ENCODE measurements around the gene ZNF79.
A peak's percentile ranks its signal among the peaks of the same experiment; 100 is the strongest.
"Not testable (repeated sequence)": the region's sequence is repeated elsewhere in the genome, so short reads cannot be mapped to it uniquely, and the experiment has no call there.

ZNF79 gene

DNA sequence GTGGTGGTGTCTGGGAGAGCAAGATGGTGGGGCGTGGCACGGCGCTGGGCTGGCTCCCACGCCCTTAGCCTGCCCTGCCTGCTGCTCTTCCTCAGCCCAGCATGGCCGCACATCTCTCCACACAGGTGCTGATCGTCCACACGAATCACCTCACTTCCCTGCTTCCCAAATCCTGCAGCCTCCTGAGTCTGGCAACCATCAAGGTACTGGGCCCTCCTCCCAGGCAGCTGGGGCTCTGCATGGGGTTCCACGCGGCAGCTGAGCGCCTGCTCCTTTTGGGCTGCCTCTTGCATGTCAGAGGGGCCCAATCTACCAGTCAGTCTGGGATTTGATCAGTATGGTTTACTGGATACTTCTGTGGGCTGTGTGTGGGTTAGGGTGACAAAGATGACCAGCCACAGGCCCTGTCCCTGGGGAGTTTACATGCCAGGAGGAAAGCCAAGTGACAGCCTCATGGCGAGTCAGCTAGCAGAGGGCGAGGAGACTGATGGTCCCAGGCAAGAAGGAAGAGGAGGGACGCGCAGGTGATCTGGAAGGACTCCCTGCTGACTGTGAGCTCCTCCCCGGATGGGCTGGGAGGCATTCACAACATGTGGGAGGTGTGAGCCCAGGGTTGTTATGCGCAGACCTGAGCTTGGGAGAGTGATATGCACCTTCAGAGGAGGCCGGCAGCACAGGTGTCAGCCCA is 33.2 kb downstream of the ZNF79 start:
- DNase-seq (ENCODE audit: low spot score), result no peak

DNA sequence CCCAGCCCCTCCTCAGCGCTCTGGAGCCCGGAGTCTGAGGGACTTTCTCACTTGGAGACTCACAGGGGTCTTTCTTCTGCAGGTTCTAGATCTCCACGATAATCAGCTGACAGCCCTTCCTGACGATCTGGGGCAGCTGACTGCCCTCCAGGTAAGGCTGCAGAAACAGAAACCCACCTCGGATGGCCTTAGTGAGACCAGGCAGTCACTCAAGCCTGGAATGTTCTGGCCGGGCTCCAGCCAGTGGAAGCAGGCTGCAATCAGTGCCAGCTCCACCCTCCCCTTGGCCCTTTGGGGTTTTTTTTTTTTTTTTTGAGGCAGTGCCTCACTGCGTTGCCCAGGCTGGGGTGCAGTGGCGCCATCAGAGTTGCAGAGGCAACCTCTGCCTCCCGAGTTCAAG is 34.7 kb downstream of the ZNF79 start:
- no peak for DNase-seq (ENCODE audit: low spot score)

DNA sequence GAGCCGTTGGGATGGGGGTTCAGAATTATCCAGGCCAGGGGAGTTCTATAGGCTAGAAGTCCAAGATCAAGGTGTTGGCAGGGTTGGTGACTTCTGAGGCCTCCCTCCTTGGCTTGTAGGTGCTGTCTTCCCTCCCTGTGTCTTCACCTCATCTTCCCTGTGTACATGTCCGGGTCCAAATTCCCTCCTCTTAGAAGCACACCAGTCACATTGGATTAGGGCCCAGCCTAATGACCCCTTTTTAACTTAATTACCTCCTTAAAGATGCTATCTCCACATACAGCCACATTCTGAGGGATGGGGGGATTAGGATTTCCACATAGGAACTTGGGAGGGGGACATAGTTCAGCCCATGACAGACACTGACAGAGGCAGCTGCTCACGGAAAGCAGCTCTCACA is 39.2 kb downstream of the ZNF79 start:
- DNase-seq (ENCODE audit: low spot score), result no peak

DNA sequence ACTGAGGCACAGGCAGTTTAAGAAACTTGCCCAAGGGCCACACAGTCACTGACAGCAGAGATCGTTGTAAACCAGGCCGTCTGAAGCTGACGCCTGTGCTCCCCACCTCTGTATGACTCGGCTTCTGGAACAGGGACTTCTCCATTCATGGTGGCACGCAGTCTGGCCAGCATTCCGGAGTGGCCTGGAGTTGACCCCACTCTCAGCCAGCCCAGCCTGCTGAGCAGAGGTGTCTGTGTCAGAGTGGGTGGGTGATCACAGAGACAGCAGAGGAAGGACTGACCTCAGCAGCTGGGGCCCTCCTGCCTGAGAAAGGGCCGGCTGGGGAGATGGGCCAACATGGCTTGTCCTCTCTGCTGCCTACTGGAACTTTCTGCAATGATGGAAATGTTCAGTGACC is 39.7 kb downstream of the ZNF79 start:
- DNase-seq (ENCODE audit: low spot score), result peak; percentile 27

DNA sequence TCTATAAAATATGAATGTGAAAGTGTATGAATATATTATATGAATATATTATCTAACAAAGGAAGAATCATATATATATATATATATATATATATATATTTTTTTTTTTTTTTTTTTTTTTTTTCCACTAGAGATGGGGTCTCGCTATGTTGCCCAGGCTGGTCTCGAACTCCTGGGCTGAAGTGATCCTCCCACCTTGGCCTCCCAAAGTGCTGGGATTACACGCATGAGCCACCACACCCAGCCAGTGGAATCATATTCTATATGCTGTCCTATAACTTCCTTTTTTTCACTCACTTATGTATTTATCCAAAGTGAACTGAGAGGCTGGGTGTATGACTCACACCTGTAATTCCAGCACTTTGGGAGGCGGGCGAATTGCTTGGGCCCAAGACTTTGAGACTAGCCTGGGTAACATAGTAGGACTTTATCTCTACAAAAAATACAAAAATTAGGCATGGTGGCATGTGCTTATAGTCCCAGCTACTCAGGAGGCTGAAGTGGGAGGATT is 42.3 kb downstream of the ZNF79 start:
- not testable (repeated sequence) for DNase-seq (ENCODE audit: low spot score)

DNA sequence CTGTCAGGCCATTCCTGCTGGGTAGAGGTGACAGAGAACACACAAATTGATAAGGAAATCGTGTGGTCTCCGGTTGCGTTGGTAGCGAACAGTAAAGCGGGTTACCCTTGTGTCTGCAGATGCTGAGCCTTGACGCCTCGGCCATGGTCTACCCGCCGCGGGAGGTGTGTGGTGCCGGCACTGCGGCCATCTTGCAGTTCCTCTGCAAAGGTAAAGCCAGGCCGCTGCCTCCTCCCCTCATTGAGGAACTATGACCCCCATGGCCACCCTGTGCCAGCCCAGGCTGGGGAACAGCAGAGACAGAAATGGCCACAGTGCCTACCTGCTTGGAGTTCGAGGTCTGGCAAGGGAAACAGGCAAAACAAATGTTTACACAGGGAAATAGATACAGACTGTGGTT is 43.4 kb downstream of the ZNF79 start:
- no peak for DNase-seq (ENCODE audit: low spot score)

DNA sequence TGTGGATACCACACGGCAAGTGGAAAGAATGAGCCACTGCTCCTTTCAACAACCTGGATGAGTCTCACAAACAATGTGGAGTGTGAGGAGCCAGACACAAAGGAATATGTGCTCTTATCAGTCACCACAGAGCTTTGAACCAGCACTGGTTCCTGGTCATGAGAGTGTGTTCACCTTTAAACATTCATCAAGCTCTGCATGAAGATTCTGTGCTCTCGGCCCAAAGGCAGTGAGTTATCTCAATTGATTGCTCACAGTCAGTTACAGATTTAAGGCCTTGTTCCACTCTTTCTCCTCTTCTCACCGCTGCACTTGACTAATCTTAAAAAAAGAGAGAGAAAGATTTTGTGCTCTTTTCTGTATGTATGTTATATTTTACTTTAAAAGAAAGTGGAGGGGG is 46.5 kb downstream of the ZNF79 start:
- DNase-seq (ENCODE audit: low spot score), result no peak

DNA sequence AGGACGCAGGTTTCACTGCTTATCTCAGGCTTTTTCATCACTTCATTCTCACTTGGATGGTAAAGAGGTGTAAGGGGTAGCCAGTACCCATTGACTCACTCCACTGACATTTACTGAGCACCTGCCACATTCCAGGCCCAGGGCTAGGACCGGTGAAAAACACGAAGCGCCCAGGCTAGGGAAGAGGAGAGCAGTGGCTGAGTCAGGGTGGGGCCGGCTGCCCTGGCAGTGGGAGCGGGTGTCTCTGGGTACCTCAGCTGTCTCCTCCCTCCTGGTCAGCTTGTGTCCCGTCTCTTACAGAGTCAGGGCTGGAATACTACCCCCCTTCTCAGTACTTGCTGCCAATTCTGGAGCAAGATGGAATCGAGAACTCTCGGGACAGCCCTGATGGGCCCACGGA is 49.3 kb downstream of the ZNF79 start:
- DNase-seq (ENCODE audit: low spot score), result no peak

DNA sequence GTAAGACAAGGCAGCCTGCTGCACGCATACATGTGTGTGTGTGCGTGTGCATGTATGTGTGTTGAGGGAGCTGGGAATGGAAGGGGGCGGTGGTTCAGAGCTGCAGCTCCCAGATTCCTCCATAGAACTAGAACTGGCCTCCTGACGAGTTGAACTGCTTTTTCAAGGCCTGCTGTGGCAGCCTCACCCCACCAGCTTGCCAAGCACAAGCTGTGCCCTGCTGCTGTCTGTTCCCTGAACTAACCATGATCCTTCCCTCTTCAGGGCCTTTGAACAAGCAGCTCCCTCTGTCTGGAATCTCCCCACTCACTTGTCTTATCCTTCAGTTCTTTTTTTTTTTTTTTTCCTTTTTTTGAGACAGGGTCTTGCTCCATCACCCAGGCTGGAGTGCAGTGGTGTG is 49.8 kb downstream of the ZNF79 start:
- DNase-seq (ENCODE audit: low spot score), result no peak

DNA sequence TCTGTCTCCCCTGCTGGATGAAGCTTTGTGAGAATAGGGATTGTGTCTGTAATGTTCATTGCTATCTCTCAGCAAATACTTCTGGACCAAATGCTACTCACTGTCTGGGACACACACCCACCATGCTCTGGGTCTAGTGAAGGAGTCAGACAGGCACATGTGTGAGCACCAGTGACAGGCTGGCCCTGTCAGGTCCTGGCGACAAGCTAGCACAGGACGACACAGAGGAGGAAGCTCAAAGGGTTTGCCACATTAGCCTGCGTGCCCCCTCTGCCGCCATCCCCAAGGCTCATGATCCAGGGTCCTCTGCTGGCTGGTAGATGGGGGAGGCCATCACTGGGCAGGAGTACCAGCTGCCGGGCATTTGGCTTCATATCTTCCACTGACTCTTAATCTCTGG is 50.4 kb downstream of the ZNF79 start:
- no peak for DNase-seq (ENCODE audit: low spot score)

DNA sequence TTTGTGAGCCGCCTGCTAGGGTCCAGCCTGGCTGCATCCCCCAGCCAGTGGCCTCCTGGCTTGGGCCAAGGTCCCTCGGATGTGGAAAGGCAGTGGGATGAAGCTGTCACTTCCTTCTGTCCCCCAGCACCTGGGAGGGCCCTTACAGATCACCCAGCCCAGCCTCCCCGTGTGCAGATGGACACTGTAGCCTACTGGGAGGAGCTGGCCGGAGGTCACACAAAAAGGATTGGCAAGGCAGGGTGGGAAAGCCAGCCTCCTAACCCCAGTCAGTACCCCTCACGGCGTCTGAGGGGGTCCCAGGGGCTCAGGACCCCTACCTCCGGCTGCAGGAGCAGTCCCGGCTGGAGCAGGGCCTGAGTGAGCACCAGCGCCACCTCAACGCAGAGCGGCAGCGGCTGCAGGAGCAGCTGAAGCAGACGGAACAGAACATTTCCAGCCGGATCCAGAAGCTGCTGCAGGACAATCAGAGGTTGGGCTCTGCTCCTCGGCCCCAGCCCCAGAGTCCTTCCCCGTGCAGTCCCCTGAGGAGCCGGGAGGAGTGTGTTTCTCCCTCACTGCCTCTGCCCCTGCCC is 55.4 kb downstream of the ZNF79 start:
- DNase-seq (ENCODE audit: low spot score), result no peak

DNA sequence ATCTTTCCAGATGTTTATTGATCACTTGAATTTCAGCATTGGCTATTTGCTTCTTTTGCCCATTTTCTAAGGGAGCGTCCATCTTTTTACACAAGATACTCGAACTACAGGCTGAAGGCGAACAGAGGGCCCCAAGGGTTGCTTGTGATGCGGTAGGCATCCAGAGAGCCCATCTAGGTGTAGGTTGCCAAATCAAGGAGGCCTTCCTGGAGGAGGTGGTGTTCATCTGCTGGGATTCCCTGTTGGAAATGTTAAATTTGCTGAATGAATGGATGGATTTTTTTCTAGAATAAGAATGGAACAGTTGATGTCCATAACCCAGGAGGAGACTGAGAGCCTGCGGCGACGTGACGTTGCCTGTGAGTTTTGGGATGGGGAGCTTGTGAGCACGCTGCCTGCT is 58.5 kb downstream of the ZNF79 start:
- no peak for DNase-seq (ENCODE audit: low spot score)

DNA sequence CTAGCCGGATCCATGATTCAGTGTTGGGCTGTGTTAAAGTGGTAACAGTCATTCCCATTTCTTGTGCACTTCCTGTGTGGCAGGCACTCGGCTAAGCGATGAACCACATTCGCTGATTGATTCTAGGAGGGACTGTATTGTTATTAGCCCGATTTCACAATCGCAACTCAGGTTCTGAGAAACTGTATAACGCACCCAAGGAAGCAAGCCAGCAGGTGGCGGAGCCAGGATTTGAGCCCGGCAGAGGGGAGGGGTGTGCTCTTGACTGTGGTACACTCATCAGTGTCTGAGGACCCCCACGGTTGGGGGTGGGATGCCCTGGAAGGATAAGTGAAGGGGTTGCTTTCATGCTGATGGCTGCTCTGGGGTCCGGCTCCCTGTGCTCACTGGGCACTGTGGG is 61.8 kb downstream of the ZNF79 start:
- no peak for DNase-seq (ENCODE audit: low spot score)

DNA sequence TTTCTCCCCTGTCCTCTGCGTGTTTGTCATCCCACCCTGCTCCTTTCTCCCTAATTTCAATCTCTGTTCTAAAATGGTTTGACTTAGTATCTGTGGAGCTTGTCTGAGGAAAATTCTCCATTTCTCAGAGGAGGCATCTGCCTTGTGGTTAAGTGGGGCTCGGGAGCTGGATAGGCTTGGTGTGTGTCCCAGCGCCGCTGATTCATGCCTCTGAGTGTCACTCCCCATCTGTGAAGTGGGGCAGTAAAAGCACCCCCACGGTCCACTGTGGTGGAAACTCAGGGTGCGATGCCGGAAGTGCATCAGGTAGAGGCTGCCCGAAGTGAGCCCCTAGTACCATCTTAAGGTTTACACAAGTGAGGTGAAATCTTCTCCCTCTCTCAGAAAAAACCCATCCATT is 64.8 kb downstream of the ZNF79 start:
- no peak for DNase-seq (ENCODE audit: low spot score)

DNA sequence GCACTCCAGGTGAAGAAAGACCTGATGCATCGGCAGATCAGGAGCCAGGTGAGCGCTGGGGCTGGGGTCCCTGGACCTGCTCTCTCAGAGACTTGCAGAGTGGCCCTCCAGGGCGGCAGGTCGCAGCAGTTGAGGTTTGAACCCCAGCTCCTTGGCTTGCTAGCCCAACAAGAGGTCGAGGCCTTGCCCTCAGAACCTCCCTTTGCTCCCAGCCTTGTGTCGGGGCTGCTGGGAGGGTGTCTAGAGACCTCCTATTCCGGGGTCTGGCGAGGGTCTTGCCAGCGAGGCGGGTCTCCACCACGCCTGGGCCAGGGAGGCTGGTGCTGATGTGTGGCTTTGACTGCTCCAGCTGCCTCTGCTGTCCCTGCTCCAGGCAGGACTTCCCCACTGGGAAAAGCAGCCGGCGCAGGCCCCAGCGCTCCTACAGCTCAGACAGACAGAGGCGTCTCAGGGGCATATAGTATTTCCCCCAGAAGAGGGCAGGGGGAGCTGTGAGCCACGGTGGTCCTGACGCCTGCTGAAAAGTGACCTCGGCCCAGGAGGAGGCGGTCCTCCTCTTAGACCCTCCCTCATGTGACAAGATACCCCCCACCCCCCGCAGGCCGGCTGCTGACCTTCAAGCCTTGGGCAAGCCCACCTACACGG is 65.4 kb downstream of the ZNF79 start:
- no peak for DNase-seq (ENCODE audit: low spot score)

DNA sequence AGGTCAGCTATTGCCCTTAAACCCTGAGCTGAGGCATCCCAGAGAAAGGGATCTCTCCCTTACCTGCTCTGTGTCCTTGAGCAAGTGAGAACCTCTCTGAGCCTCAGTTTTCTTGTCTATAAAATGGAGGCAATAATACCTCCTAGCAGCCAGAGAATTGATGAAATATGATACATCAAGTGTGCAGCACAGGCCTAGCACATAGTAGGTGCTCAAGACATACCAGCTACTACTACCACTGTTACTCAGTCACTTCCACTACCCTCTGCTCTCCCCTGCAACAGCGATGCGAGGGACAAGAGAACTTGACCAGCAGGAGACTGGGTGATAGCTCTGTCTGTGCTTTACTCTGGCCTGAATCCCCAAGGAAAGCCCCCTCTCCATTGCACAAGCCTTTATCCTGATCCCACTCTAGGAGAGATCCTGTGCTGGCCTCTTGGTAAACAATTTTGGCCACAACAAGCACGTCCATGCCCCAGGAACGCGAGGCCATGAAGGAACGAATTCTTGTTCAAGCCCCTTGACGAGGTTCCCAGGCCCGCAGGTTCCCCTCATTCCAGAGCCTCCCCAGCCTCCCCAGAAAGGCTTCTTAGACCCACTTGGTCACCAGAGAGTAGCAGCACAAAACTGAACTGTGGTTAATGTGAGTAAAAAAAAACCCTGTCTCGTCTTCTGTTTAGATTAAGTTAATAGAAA is 66.5 kb downstream of the ZNF79 start:
- DNase-seq (ENCODE audit: low spot score), result no peak

DNA sequence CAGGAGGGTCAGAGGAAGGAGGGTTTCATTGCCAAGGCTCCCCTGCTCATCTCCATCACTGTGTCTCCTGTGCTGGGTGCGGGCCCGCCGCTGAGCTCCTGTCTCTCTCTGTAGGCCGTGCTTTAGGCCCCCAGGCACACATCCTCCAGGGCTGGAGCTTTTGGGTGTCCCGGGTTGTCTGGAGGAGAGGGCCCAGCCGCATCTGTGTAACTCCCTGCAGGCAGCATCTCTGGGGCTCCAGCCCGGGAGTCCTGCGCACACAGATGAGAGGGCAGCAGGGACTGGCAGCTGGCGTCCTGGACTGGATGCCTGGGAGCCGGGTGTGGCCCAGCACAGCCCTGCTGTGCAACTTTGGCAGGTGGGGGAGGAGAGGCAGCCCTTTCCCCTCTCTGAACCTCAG is 67.3 kb downstream of the ZNF79 start:
- no peak for DNase-seq (ENCODE audit: low spot score)

DNA sequence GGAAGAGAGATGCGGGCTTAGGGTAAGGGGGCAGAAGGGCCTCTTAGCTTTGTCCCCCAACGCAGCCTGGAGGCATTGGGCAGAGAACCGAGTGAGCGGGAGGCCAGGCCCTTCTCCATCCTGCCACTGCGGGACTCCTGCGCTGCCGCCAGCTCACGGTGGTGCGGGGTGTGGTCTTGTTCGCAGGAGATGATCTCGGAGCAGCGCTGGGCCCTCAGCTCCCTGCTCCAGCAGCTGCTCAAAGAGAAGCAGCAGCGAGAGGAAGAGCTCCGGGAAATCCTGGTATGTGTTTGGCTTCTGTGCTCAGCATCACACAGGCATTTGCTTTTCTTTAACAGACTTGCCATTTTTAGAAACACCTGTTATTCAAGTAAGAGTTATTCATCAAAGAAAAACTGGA is 68.4 kb downstream of the ZNF79 start:
- DNase-seq (ENCODE audit: low spot score), result no peak

DNA sequence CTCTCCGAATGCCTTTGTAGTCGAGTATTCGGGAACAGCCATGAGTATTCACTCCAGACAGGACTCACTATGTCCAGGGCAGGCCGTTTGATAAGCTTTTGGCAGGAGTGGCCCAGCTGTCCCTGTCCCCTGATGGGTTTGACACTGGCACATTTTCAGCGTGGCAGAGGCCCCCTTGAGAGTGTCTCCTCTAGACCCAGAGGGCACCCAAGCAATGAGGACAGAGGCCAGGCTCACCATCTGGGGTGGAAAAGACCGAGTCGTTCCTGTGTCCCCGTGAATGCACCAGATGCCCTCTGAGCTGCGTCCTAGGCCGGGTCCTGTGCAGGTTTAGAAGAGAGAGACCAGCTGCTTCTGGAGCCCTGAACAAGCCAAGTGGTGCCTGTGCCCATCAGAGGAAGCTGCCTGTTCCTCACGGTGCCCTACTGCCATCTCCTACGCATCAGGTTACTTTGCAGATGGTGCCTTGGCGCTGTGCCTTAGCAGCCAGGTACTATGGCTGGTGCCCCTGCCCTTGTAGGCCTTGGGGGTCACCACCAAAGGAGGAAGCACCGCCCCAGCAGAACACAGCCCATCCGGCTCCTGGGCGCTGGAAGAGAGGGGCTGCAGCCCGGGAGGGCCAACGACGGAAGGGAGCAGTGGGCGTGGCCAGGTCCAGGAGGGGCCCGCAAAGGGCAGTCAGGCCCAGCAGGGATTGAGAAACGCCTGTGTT is 69.6 kb downstream of the ZNF79 start:
- no peak for DNase-seq (ENCODE audit: low spot score)

DNA sequence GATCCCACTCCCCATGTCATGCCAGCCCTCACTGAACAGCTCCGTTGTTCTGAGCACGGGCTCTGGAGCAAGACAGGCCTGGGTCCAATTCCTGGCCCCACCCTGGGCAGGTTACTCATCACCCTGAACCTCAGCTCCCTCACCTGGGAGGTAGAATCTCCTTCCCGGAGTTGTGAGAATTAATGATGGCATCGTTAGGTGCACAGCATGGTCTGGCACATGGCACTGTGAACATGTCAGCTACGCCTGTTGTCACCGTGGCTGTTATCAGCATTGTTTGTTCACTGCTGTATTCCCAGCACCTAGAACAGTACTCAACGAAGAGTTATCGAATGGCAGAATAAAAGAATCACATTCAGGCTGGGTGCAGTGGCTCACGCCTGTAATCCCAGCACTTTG is 70.1 kb downstream of the ZNF79 start:
- DNase-seq (ENCODE audit: low spot score), result no peak

All from AG20443 (cell line).